ENCODE data around the gene USP43.

DNA sequence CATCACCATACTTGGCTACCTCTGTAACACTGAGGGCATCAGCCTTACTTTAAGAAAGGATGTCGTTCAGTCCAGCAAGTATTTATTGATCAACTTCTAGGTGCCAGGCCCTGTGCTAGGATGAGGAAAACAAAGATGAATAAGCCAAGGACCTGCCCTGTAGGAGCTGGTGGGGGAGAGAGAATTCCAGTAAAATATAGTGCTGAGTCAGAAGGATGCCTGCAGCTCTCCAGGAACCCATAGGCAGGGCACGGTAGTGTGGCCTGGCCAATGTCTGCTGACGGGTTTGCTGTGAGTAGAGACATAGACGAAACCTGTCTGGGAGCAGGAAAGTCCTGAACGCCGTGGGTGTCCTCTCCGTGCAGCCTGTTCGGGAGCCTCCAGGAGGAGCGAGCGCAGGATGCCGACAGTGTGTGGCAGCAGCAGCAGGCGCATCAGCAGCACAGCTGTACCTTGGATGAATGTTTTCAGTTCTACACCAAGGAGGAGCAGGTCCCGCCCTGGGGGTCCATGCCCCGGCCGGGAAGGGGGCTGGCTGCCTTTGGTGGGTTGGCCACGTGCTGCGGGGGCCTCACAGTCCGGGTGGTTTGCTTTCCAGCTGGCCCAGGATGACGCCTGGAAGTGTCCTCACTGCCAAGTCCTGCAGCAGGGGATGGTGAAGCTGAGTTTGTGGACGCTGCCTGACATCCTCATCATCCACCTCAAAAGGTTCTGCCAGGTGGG is 55.6 kb downstream of the USP43 start:
- TF ChIP-seq, protein P1, sequence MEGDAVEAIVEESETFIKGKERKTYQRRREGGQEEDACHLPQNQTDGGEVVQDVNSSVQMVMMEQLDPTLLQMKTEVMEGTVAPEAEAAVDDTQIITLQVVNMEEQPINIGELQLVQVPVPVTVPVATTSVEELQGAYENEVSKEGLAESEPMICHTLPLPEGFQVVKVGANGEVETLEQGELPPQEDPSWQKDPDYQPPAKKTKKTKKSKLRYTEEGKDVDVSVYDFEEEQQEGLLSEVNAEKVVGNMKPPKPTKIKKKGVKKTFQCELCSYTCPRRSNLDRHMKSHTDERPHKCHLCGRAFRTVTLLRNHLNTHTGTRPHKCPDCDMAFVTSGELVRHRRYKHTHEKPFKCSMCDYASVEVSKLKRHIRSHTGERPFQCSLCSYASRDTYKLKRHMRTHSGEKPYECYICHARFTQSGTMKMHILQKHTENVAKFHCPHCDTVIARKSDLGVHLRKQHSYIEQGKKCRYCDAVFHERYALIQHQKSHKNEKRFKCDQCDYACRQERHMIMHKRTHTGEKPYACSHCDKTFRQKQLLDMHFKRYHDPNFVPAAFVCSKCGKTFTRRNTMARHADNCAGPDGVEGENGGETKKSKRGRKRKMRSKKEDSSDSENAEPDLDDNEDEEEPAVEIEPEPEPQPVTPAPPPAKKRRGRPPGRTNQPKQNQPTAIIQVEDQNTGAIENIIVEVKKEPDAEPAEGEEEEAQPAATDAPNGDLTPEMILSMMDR (optimal IDR thresholded peaks at IDR 0.05 in 1 of 3, IDR thresholded peaks at IDR 0.05 in 1 of 3, conservative IDR thresholded peaks at IDR 0.05 in 1 of 3; ENCODE audit: extremely low read depth in 1 of 3, insufficient read depth in 2 of 3, low read length in 3 of 3): no peak
- TF ChIP-seq EZH2 (IDR thresholded peaks at IDR 0.05; ENCODE audit: low read length): no peak

All from keratinocyte (primary cell).